ENCODE results near the gene KAZN.
"Not testable (repeated sequence)": the region's sequence is repeated elsewhere in the genome, so short reads cannot be mapped to it uniquely, and the experiment has no call there.

Gene KAZN

GRCh38 chr1:15031251-15031933 lies 432.9 kb downstream of the KAZN start:
- H3K27me3 ChIP-seq (ENCODE audit: control insufficient read depth, insufficient read depth, low read length) = no peaks in the 10 kb centered on the region
- H3K36me3 ChIP-seq (ENCODE audit: control insufficient read depth, insufficient read depth, low read length) = no peaks in the 10 kb centered on the region
- H3K9me3 ChIP-seq (ENCODE audit: control insufficient read depth, insufficient read depth, low read length) = no peaks in the 10 kb centered on the region
- H3K9ac ChIP-seq (ENCODE audit: low read depth, low read length) = no peak overlapping the region
- peaks cover 2% of the 10 kb centered on the region for H3K4me1 ChIP-seq (ENCODE audit: control insufficient read depth, insufficient read depth, low read length)
- H3K4me3 ChIP-seq (ENCODE audit: low read depth, low read length) = no peak overlapping the region

GRCh38 chr1:15033264-15033663 lies 434.8 kb downstream of the KAZN start:
- Histone ChIP-seq H3K27me3 (ENCODE audit: control insufficient read depth, insufficient read depth, low read length) (no peaks in the 10 kb centered on the region), H3K9ac (ENCODE audit: low read depth, low read length) (no peak overlapping the region), H3K4me1 (ENCODE audit: control insufficient read depth, insufficient read depth, low read length) (peaks cover 2% of the 10 kb centered on the region), H3K9me3 (ENCODE audit: control insufficient read depth, insufficient read depth, low read length) (no peaks in the 10 kb centered on the region), H3K4me3 (ENCODE audit: low read depth, low read length) (no peak overlapping the region), H3K36me3 (ENCODE audit: control insufficient read depth, insufficient read depth, low read length) (peaks cover 2% of the 10 kb centered on the region)

GRCh38 chr1:15034656-15035055 lies 436.2 kb downstream of the KAZN start:
- Histone ChIP-seq H3K36me3 (ENCODE audit: control insufficient read depth, insufficient read depth, low read length) (peaks cover 2% of the 10 kb centered on the region), H3K9ac (ENCODE audit: low read depth, low read length) (no peak overlapping the region), H3K4me1 (ENCODE audit: control insufficient read depth, insufficient read depth, low read length) (no peaks in the 10 kb centered on the region), H3K9me3 (ENCODE audit: control insufficient read depth, insufficient read depth, low read length) (no peaks in the 10 kb centered on the region), H3K27me3 (ENCODE audit: control insufficient read depth, insufficient read depth, low read length) (no peaks in the 10 kb centered on the region), H3K4me3 (ENCODE audit: low read depth, low read length) (no peak overlapping the region)

GRCh38 chr1:15035236-15035635 lies 436.8 kb downstream of the KAZN start:
- H3K9me3 ChIP-seq (ENCODE audit: control insufficient read depth, insufficient read depth, low read length) = no peaks in the 10 kb centered on the region
- H3K4me1 ChIP-seq (ENCODE audit: control insufficient read depth, insufficient read depth, low read length) = no peaks in the 10 kb centered on the region
- H3K9ac ChIP-seq (ENCODE audit: low read depth, low read length) = no peak overlapping the region
- peaks cover 2% of the 10 kb centered on the region for H3K36me3 ChIP-seq (ENCODE audit: control insufficient read depth, insufficient read depth, low read length)
- H3K4me3 ChIP-seq (ENCODE audit: low read depth, low read length) = no peak overlapping the region
- no peaks in the 10 kb centered on the region for H3K27me3 ChIP-seq (ENCODE audit: control insufficient read depth, insufficient read depth, low read length)

- Histone ChIP-seq H3K27me3 (ENCODE audit: control insufficient read depth, insufficient read depth, low read length) (no peaks in the 10 kb centered on the region), H3K4me3 (ENCODE audit: low read depth, low read length) (no peak overlapping the region), H3K9ac (ENCODE audit: low read depth, low read length) (no peak overlapping the region), H3K4me1 (ENCODE audit: control insufficient read depth, insufficient read depth, low read length) (no peaks in the 10 kb centered on the region), H3K36me3 (ENCODE audit: control insufficient read depth, insufficient read depth, low read length) (peaks cover 2% of the 10 kb centered on the region), H3K9me3 (ENCODE audit: control insufficient read depth, insufficient read depth, low read length) (no peaks in the 10 kb centered on the region)
Observed at GRCh38 chr1:15036101-15036500, 437.6 kb downstream of the KAZN start.

GRCh38 chr1:15038232-15039016 lies 439.9 kb downstream of the KAZN start:
- Histone ChIP-seq H3K27me3 (ENCODE audit: control insufficient read depth, insufficient read depth, low read length) (no peaks in the 10 kb centered on the region), H3K4me3 (ENCODE audit: low read depth, low read length) (no peak overlapping the region)

GRCh38 chr1:15039017-15039648 lies 440.6 kb downstream of the KAZN start:
- Histone ChIP-seq H3K36me3 (ENCODE audit: control insufficient read depth, insufficient read depth, low read length) (peaks cover 2% of the 10 kb centered on the region), H3K9me3 (ENCODE audit: control insufficient read depth, insufficient read depth, low read length) (no peaks in the 10 kb centered on the region), H3K4me3 (ENCODE audit: low read depth, low read length) (no peak overlapping the region), H3K4me1 (ENCODE audit: control insufficient read depth, insufficient read depth, low read length) (no peaks in the 10 kb centered on the region), H3K27me3 (ENCODE audit: control insufficient read depth, insufficient read depth, low read length) (no peaks in the 10 kb centered on the region), H3K9ac (ENCODE audit: low read depth, low read length) (no peak overlapping the region)

More at GRCh38 chr1:15038232-15039016, 439.9 kb downstream of the KAZN start:
- Histone ChIP-seq H3K9me3 (ENCODE audit: control insufficient read depth, insufficient read depth, low read length) (no peaks in the 10 kb centered on the region), H3K4me1 (ENCODE audit: control insufficient read depth, insufficient read depth, low read length) (no peaks in the 10 kb centered on the region), H3K9ac (ENCODE audit: low read depth, low read length) (no peak overlapping the region), H3K36me3 (ENCODE audit: control insufficient read depth, insufficient read depth, low read length) (peaks cover 2% of the 10 kb centered on the region)

- Histone ChIP-seq H3K27me3 (ENCODE audit: control insufficient read depth, insufficient read depth, low read length) (no peaks in the 10 kb centered on the region), H3K4me3 (ENCODE audit: low read depth, low read length) (no peak overlapping the region), H3K9me3 (ENCODE audit: control insufficient read depth, insufficient read depth, low read length) (no peaks in the 10 kb centered on the region), H3K9ac (ENCODE audit: low read depth, low read length) (no peak overlapping the region), H3K36me3 (ENCODE audit: control insufficient read depth, insufficient read depth, low read length) (peaks cover 2% of the 10 kb centered on the region), H3K4me1 (ENCODE audit: control insufficient read depth, insufficient read depth, low read length) (no peaks in the 10 kb centered on the region)
Observed at GRCh38 chr1:15039901-15040300, 441.4 kb downstream of the KAZN start.

- not testable (repeated sequence) for H3K27me3 ChIP-seq (ENCODE audit: control insufficient read depth, insufficient read depth, low read length); H3K4me1 ChIP-seq (ENCODE audit: control insufficient read depth, insufficient read depth, low read length); H3K9me3 ChIP-seq (ENCODE audit: control insufficient read depth, insufficient read depth, low read length); H3K4me3 ChIP-seq (ENCODE audit: low read depth, low read length); H3K9ac ChIP-seq (ENCODE audit: low read depth, low read length); H3K36me3 ChIP-seq (ENCODE audit: control insufficient read depth, insufficient read depth, low read length)
Observed at GRCh38 chr1:15040685-15041084, 442.2 kb downstream of the KAZN start.

GRCh38 chr1:15042866-15043265 lies 444.4 kb downstream of the KAZN start:
- no peaks in the 10 kb centered on the region for H3K36me3 ChIP-seq (ENCODE audit: control insufficient read depth, insufficient read depth, low read length)
- no peak overlapping the region for H3K4me3 ChIP-seq (ENCODE audit: low read depth, low read length)
- H3K9ac ChIP-seq (ENCODE audit: low read depth, low read length) = no peak overlapping the region
- H3K9me3 ChIP-seq (ENCODE audit: control insufficient read depth, insufficient read depth, low read length) = no peaks in the 10 kb centered on the region
- H3K27me3 ChIP-seq (ENCODE audit: control insufficient read depth, insufficient read depth, low read length) = no peaks in the 10 kb centered on the region
- no peaks in the 10 kb centered on the region for H3K4me1 ChIP-seq (ENCODE audit: control insufficient read depth, insufficient read depth, low read length)

- Histone ChIP-seq H3K9ac (ENCODE audit: low read depth, low read length) (no peak overlapping the region), H3K4me1 (ENCODE audit: control insufficient read depth, insufficient read depth, low read length) (no peaks in the 10 kb centered on the region), H3K4me3 (ENCODE audit: low read depth, low read length) (no peak overlapping the region), H3K9me3 (ENCODE audit: control insufficient read depth, insufficient read depth, low read length) (no peaks in the 10 kb centered on the region), H3K36me3 (ENCODE audit: control insufficient read depth, insufficient read depth, low read length) (no peaks in the 10 kb centered on the region), H3K27me3 (ENCODE audit: control insufficient read depth, insufficient read depth, low read length) (no peaks in the 10 kb centered on the region)
Observed at GRCh38 chr1:15043934-15044333, 445.4 kb downstream of the KAZN start.

- H3K9me3 ChIP-seq (ENCODE audit: control insufficient read depth, insufficient read depth, low read length) = no peaks in the 10 kb centered on the region
- H3K9ac ChIP-seq (ENCODE audit: low read depth, low read length) = no peak overlapping the region
- H3K36me3 ChIP-seq (ENCODE audit: control insufficient read depth, insufficient read depth, low read length) = no peaks in the 10 kb centered on the region
- H3K27me3 ChIP-seq (ENCODE audit: control insufficient read depth, insufficient read depth, low read length) = no peaks in the 10 kb centered on the region
- H3K4me1 ChIP-seq (ENCODE audit: control insufficient read depth, insufficient read depth, low read length) = no peaks in the 10 kb centered on the region
- no peak overlapping the region for H3K4me3 ChIP-seq (ENCODE audit: low read depth, low read length)
Observed at GRCh38 chr1:15045123-15045522, 446.6 kb downstream of the KAZN start.
